GM19395 (cell line): Measurements from ENCODE around the gene CLTC.
"Not testable (repeated sequence)": the region's sequence is repeated elsewhere in the genome, so short reads cannot be mapped to it uniquely, and the experiment has no call there.

Experiments used
- ATAC-seq: cut with Tn5 transposase; IDR thresholded peaks from one replicate; pipeline ENCODE4 v1.9.1; 2021; ENCODE audit warnings: mild to moderate bottlenecking, moderate library complexity; ENCODE audit not compliant: unreplicated experiment

The CLTC gene

GRCh38 chr17:59633658-59634359 is 14.1 kb downstream of the CLTC start:
- no peak for ATAC-seq

- ATAC-seq, result peak; percentile 70
Observed at GRCh38 chr17:59634632-59635541, 15.2 kb downstream of the CLTC start.

GRCh38 chr17:59637611-59638310 is 18.1 kb downstream of the CLTC start:
- no peak for ATAC-seq

- no peak for ATAC-seq
Observed at GRCh38 chr17:59638553-59638952, 18.9 kb downstream of the CLTC start.

GRCh38 chr17:59641799-59642484 is 22.2 kb downstream of the CLTC start:
- ATAC-seq, result peak; percentile 88

GRCh38 chr17:59642565-59642964 is 22.9 kb downstream of the CLTC start:
- no peak for ATAC-seq

- ATAC-seq, result no peak
Observed at GRCh38 chr17:59643159-59644140, 23.8 kb downstream of the CLTC start.

GRCh38 chr17:59647288-59647687 is 27.6 kb downstream of the CLTC start:
- no peak for ATAC-seq

- no peak for ATAC-seq
Observed at GRCh38 chr17:59649886-59650285, 30.2 kb downstream of the CLTC start.

GRCh38 chr17:59650642-59651041 is 30.9 kb downstream of the CLTC start:
- ATAC-seq, result no peak

- no peak for ATAC-seq
Observed at GRCh38 chr17:59651346-59651745, 31.7 kb downstream of the CLTC start.

GRCh38 chr17:59652119-59652518 is 32.4 kb downstream of the CLTC start:
- no peak for ATAC-seq

GRCh38 chr17:59656624-59657023 is 36.9 kb downstream of the CLTC start:
- ATAC-seq, result not testable (repeated sequence)

GRCh38 chr17:59666235-59666634 is 46.5 kb downstream of the CLTC start:
- no peak for ATAC-seq

GRCh38 chr17:59668816-59669215 is 49.1 kb downstream of the CLTC start:
- ATAC-seq, result no peak

- ATAC-seq, result no peak
Observed at GRCh38 chr17:59669411-59669810, 49.7 kb downstream of the CLTC start.

- ATAC-seq, result no peak
Observed at GRCh38 chr17:59669944-59670343, 50.2 kb downstream of the CLTC start.

- no peak for ATAC-seq
Observed at GRCh38 chr17:59671386-59671785, 51.7 kb downstream of the CLTC start.

- ATAC-seq, result no peak
Observed at GRCh38 chr17:59675231-59675630, 55.5 kb downstream of the CLTC start.

- no peak for ATAC-seq
Observed at GRCh38 chr17:59676716-59677115, 57.0 kb downstream of the CLTC start.
